ENCODE measurements around the gene ARHGAP6.

- no peak for TF ChIP-seq ZNF274 (IDR thresholded peaks at IDR 0.05; ENCODE audit: low read depth, low read length)
- no peak for TF ChIP-seq YY1 (IDR thresholded peaks at IDR 0.05; ENCODE audit: insufficient read depth, insufficient read length)
- TF ChIP-seq SUZ12 (IDR thresholded peaks at IDR 0.05; ENCODE audit: extremely low read depth, insufficient read depth, insufficient read length): no peak
Observed at GRCh38 chrX:11553594-11553993, 112.1 kb downstream of the ARHGAP6 start.
